HG03135 (cell line): ENCODE measurements around the gene MAST3.

ENCODE experiments used
- ATAC-seq: cut with Tn5 transposase; IDR thresholded peaks from one replicate; pipeline ENCODE4 v1.9.1; 2021; ENCODE audit warnings: mild to moderate bottlenecking, moderate library complexity; ENCODE audit not compliant: unreplicated experiment

The MAST3 gene

DNA sequence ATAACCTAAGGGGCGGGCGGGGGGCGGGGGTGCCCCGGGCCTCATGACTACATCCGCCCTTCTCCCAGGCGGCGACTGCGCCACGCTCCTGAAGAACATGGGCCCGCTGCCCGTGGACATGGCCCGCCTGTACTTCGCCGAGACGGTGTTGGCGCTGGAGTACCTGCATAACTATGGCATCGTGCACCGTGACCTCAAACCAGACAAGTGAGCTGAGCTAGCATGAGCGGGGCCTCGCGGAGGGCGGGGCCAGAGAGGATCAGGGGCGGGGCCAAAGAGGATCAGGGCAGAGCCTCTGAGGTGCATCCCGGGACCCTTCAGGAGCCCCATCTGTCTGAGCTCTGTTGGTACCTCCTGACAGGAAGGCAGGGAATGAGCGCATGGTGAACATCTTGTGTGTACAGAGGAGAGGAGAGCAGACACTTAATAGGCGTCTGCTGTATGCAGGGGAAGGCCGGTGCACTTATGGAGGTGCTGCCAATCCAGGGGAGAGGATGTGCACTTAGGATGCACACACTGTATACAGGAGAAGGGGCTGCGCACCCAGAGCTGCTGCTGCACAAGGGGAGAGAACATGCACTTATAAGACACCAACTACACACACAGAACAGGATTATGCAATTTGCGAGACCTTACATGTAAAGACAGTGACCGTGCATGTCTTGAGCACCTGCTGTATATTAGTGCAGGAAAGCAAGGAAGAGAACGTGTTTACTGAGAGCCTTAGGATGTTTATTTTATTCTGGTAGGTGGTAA is 34.4 kb downstream of the MAST3 start:
- ATAC-seq, result no peak

DNA sequence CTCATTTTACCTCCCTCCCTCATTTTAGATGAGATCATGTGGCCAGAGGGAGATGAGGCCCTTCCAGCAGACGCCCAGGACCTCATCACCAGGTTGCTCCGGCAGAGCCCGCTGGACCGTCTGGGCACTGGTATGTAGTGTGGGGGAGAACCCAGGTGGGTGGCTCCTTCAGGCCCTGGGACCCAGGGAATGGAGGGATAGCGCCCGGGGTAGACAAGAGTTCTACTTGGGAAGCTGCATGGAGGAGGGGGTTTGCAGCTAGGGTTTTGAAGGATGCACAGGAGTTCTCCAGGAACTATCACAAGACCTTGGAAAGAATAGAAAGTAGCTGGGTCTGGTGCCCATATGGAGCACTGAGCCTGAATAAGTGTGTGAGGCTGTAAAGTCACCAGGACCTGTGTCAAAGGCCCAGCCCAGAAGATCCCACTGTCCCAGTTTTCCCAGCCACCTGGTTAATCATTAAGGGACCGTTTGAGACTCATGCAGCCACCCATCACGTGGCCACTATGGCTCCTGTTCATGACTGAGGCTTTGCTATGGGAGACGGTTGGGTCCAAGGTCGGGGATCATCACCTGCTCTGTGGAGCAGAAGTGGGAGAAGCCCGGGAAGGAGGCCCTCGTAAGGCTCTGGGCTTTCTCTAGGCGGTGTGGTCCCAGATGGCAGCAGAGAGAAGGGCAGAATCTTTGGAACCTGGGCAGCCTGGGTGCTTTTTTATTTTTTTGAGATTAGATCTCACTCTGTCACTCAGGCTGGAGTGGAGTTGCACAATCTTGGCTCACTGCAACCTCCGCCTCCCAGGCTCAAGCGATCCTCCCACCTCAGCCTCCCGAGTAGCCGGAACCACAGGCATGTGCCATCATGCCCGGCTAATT is 38.4 kb downstream of the MAST3 start:
- ATAC-seq, result no peak

DNA sequence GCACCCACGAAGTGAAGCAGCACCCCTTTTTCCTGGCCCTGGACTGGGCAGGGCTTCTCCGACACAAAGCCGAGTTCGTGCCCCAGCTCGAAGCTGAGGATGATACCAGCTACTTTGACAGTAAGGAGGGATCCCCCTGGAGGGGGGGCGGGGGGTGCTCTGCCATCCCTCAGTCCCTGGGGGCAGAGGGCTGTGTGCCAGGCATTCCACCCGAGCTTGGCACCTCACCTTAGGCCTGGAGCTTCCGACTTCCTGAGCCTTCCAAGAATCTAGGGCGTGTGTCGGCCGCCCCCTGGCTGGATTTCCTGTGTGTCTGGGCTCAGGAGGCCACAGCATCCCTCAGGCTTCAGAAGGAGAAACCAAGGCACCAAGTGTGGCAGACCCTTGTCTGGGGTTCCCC is 39.7 kb downstream of the MAST3 start:
- ATAC-seq, result no peak

DNA sequence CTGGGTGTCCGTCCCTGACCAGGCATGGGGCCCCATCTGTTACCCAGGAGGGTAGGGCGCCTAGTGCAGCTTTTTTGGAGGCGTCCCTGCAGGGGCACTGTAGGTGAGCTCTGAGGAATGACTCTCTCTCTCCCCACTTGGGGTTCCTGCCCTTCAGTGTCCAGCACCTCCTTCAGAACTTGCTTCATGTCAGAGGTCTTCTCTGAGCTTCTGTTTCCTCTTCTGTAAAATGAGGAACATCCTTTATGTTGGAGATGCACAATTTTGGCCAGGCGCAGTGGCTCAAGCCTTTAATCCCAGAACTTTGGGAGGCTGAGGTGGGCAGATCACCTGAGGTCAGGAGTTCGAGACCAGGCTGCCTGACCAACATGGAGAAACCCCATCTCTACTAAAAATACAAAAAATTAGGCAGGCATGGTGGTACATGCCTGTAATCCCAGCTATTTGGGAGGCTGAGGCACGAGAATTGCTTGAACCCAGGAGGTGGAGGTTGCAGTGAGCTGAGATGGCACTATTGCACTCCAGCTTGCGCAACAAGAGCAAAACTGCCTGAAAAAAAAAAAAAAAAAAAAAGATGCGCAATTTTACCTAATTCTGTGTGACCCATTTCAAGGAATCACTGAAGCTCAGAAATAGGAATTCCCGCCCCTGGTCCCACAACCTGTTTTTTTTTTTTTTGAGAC is 40.2 kb downstream of the MAST3 start:
- ATAC-seq, result no peak

DNA sequence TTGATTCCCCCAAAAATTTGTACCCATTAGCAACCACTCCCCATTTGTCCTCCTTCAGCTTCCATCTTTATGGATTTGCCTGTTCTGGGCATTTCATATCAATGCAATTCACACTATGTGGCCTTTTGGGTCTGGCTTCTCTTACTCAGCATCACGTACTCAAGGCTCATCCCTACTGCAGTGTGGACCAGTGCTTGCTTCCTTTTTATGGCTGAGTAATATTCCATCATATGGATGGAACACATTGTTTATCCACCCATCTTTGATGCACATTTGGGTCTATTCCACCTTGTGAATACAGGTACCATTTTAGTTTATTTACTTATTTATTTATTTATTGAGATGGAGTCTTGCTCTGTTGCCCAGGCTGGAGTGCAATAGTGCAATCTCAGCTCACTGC is 42.9 kb downstream of the MAST3 start:
- no peak for ATAC-seq

DNA sequence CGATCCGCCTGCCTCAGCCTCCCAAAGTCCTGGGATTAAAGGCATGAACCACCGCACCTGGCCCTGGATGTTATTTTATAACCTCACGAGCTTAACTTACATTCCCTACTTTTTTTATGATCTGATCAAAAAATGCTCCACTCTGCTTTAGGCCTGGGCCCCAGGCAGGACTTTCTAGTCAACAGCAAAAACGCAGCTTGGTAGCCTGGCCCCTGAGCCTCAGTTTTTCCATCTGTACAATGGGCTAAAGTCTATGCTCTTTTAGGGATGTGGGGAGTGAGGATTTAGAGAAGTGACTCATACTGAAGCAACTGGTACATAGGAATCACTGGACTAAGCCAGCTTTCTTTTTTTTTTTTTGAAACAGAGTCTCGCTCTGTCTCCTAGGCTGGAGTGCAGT is 43.5 kb downstream of the MAST3 start:
- no peak for ATAC-seq

DNA sequence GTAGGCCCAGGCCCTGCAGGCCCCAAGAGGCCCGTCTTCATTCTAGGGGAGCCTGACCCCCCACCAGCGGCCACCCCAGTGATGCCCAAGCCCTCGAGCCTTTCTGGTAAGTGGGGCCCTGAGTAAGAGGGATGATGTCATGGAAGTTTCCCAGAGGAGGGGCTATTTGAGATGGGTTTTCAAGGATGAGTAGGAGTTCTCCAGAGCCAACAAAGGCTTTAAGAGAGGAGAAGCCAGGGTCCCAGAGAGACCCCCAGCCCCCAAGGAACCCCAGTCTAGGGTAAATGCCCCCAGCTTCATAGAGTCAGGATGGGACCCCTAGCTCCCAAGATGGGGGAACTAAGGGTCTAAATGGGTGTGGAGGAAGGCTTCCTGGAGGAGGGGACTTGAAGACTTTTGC is 46.3 kb downstream of the MAST3 start:
- no peak for ATAC-seq

DNA sequence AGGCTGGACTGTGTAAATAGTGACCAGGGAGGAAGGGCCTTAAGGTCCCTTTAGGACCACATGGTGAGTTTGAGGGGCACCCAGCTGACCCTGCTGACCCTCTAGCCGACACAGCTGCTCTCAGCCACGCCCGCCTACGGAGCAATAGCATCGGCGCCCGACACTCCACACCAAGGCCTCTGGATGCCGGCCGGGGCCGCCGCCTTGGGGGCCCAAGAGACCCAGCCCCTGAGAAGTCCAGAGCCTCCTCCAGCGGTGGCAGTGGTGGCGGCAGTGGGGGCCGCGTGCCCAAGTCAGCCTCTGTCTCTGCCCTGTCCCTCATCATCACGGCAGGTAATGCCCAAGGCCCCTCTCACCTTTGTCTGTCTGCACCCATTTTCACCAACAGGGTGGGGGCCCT is 46.8 kb downstream of the MAST3 start:
- no peak for ATAC-seq

DNA sequence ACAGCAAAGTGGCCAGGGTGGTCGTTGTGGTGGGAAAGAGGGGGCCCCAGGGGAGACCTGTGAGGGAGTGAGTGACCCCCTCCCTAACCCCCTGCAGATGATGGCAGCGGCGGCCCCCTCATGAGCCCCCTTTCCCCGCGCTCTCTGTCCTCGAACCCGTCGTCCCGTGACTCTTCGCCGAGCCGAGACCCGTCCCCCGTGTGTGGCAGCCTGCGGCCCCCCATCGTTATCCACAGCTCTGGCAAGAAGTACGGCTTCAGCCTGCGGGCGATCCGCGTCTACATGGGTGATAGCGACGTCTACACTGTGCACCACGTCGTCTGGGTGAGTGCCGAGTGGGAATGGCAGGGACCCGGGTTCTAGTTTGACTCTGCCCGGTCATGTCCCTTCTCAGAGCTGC is 47.3 kb downstream of the MAST3 start:
- ATAC-seq, result no peak

DNA sequence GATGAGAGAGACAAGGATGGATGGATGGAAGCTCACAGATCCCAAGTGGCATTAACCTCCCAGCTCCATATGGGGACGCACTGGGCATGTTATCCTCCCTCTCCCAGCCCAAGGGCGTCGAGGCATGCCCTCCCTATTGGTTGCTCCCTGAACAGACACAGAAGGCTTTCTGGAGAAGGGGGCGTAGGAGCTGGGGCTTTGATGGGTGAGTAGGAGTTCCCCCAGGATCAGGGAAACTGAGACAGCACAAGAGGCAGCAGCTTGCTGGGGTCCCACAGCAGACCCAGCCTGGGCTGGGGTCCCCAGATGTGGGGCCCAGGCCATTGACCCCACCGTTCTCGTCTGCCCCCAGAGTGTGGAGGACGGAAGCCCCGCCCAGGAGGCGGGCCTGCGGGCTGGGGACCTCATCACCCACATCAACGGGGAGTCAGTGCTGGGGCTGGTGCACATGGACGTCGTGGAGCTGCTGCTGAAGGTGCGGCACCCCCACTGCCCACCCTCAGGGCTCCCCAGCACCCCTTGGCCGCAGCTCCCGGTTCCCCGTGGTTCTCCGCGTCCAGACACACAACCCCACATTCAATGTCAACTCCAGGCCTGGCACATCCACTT is 47.9 kb downstream of the MAST3 start:
- no peak for ATAC-seq

DNA sequence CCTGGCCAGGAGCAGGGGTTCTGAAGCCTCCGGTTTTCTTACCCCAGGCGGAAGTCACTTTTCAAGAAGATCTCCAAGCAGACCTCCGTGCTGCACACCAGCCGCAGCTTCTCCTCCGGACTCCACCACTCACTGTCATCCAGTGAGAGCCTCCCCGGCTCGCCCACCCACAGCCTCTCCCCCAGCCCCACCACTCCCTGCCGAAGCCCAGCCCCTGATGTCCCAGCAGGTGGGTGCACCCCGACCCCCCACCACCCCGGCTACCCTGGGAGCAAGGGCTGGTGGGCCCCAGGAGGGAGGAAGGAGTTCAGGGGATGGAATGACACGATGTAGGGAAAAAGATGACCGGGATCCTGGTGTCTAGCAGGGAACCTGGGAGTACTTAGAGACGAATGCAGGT is 49.8 kb downstream of the MAST3 start:
- no peak for ATAC-seq

DNA sequence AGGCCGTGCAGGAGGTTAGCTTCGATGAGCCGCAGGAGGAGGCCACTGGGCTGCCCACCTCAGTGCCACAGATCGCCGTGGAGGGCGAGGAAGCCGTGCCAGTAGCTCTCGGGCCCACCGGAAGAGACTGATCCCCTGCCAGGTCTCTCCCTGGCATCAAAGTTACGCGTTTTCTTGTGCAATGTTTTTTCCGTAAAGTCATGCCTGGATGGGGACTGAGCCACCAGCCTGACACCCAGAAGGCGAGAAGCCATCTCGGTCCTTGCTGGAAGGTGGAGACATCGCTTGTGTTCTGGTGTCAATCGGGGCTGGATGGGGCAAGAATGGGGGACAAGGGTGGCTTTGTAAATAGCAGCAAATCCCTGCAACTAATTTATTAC is 52.0 kb downstream of the MAST3 start:
- no peak for ATAC-seq

DNA sequence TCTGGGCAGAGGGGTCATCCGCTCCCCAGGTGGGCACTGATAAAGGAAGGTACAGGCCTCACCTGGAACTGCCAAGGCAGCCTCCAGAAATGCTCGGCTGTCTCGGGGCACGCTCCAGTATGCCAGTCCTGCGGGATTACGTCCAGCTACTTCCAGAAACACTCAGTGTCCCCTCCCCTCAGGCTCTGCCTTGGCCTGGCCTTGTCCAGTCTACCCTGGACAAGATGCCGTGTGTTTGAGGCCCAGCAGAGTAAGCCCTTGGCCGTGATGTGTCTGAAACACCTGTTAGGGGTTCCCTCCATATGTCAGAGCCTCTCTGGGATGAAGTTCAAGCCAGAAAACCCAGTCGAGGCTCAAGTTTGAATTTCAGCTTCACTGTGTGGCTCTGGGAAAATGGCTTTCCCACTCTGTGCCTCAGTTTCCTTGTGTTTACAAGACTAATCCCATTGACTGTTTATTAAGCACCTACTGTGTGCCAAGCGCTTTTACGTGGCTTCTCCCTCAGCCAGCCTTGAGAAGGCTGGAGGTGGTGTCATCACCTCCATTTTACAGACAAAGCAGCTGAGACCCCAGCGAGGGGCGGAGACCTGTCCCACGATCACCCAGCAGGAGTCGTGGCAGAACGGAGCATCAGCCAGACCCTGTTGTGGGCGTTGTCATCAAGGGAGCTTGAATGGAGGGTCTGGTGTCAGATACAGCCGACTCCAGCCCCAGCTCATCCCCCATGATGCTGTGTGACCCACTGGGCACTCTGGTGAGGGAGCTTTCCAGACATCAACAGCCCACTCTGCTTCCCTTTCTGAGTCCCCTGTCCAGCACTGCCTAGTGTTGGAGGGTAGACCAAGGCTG is 53.4 kb downstream of the MAST3 start:
- no peak for ATAC-seq

DNA sequence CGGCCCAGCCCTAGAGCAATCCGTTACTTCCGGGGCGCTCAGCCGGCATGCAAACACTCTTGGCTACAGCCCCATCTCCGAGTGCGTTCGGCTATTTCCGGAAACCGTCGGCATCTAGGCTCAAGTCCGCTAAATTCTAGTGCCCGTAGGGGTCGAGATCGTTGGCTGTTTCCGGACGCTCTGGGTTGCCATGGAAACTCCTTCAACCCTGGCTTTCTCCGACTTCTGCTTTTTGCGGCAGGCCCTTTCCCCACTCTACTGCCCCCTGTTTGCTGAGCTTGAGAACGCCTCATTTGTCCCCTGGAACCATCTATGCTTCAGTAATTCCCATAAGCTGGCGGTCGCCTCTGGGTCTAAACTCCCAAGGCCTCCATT is 54.9 kb downstream of the MAST3 start:
- peak; percentile 62 for ATAC-seq

DNA sequence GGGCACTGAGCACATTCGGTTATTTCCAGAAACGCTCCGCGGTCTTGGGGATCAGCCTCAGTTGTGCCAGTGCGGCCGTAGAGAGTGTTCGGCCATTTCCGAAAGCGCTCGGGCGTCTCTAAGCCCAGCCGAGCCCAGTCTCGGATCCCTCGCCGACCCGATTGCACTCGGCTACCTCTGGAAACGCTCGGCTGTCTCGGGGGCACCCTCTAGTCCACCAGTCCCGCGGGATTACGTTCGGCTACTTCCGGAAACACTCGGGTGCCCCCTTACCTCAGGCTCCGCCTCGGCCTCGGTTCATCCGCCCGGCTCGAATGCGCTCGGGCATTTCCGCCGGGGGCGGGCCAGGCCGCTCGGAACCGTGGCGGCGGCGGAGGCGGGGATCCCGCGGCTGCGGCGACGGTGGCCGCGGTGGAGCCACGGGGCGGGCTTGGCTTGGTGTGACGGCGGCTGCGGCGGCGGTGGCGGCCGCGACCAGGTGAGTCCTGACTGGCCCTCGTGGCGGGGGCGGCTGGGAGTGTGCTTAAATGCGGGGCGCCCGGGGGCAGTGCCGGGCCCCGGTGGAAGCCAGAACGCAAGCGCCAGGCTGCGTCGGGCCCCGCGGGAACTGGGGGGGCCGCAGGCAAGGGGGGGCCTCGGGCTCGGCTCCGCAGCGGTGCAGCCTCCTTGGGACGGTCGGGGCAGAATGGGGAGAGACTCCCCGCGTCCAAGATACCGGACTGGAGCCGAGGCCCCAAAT is 55.4 kb downstream of the MAST3 start, which contains the start of gene PIK3R2:
Gene PIK3R2, plus strand, starts transcription at position 347 of the 739 bp plus-strand sequence. CDS start 2,717 bp downstream, outside the sequence.
- peak; percentile 73 for ATAC-seq

DNA sequence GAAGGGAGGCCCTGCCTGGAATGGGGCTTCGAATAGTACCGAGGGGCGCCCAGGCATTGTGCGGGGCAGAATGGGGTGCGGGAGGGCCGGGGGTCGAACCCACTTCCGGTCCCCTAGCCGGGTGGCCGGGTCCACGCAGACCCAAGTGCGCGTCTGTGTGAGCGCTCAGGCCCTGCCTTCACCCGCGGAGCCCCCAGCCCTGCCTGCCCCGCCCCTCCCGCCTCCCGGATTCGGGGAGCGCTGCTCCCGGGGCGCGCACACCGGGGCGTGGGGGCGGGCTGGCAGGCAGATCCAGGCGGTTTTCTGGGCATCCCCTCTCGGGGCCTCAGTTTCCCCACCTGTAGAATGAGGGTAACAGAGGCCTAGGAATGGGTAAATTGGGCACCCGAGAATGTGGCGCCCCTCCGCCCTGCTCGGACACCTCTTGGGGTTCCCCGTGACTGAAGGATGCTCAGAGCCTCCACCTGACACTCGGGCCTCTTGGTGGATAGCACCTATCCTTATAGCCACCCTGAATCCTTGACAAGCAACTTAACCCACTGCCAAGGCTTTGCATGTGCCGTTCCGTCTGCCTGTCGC is 56.1 kb downstream of the MAST3 start:
- ATAC-seq, result no peak

DNA sequence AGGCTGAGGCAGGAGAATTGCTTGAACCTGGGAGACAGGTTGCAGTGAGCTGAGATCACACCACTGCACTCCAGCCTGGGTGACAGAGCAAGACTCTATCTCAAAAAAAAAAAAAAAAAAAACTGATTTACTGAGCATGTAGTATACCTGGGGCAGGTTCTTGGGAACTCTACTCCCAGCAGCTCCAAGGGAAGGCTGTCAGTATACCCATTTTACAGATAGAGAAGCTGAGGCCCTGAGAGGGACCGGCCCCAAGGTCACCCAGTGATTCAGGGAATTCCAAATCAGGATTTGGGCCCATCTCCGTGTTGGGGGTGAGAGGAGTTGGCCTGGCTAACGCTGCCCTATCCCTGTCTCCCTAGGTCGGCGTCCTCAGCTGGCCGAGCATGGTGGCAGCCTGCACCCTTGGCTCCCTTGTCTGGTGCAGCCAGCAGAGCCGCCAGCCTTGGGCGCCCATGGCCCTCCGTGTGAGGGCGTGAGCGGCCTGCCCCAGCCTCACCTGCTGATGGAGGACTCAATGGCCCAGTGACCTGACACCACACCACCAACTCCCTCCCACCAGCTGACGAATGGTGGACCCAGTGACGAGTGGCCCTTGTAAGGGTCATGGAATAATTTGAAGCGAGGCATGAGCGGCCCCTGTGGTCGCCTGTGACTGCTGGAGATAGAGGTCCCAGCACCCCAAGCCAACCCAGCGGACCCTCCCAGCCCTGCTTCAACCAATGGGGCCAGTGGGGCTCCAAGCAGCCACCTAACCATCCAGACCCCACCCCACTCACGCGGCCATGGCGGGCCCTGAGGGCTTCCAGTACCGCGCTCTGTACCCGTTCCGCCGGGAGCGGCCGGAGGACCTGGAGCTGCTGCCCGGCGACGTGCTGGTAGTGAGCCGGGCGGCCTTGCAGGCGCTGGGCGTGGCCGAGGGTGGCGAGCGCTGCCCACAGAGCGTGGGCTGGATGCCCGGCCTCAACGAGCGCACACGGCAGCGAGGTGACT is 57.8 kb downstream of the MAST3 start:
- ATAC-seq, result no peak

DNA sequence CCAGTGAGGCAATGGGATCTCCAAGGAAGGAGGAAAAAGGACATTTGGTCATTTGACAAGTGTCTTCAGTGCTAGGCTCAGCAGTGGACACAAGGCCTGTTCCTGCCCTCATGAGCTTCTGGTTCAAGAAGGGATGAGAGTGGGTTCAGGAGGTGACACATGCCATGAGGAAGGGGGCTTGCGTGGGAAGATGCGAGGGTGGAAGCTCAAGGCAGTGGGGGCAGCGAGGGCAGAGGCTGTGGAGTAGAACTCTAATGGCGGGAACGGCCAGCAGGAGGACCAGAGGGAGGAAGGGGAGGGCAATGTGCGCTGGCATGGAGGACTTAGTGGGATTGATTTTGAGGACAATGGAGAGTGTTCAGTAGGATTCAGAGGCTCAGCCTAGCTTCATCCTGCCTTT is 58.7 kb downstream of the MAST3 start:
- ATAC-seq, result no peak
